HG02970 (cell line): ENCODE measurements around the gene APH1B.
"Not testable (repeated sequence)": the region's sequence is repeated elsewhere in the genome, so short reads cannot be mapped to it uniquely, and the experiment has no call there.

Source experiments
- ATAC-seq: cut with Tn5 transposase; IDR thresholded peaks from one replicate; pipeline ENCODE4 v1.9.1; 2021; ENCODE audit warnings: mild to moderate bottlenecking, moderate library complexity, moderate number of reproducible peaks; ENCODE audit not compliant: unreplicated experiment, low FRiP score

The APH1B gene

GRCh38 chr15:63327648-63328421 is 50.4 kb downstream of the APH1B start:
- no peak for ATAC-seq

- ATAC-seq = no peak
These were observed 52.4 kb downstream of the APH1B start for GRCh38 chr15:63329567-63330350.

- ATAC-seq = no peak
These were observed 53.5 kb downstream of the APH1B start for GRCh38 chr15:63330926-63331325.

GRCh38 chr15:63331456-63331855 is 54.1 kb downstream of the APH1B start:
- no peak for ATAC-seq

GRCh38 chr15:63332367-63333124 is 55.1 kb downstream of the APH1B start:
- no peak for ATAC-seq

- ATAC-seq = no peak
These were observed 57.4 kb downstream of the APH1B start for GRCh38 chr15:63334821-63335220.

GRCh38 chr15:63335543-63336240 is 58.3 kb downstream of the APH1B start:
- no peak for ATAC-seq

GRCh38 chr15:63337046-63337445 is 59.6 kb downstream of the APH1B start:
- ATAC-seq = no peak

GRCh38 chr15:63338170-63338569 is 60.8 kb downstream of the APH1B start:
- ATAC-seq = no peak

- no peak for ATAC-seq
These were observed 61.8 kb downstream of the APH1B start for GRCh38 chr15:63339006-63339766.

GRCh38 chr15:63339836-63340235 is 62.4 kb downstream of the APH1B start:
- ATAC-seq = no peak

- ATAC-seq = no peak
These were observed 62.9 kb downstream of the APH1B start for GRCh38 chr15:63340353-63340752.

- no peak for ATAC-seq
These were observed 63.5 kb downstream of the APH1B start for GRCh38 chr15:63340878-63341277.

- ATAC-seq = no peak
These were observed 64.5 kb downstream of the APH1B start for GRCh38 chr15:63341898-63342297.

GRCh38 chr15:63342996-63343562 is 65.7 kb downstream of the APH1B start:
- not testable (repeated sequence) for ATAC-seq

- no peak for ATAC-seq
These were observed 67.5 kb downstream of the APH1B start for GRCh38 chr15:63344731-63345390.

- no peak for ATAC-seq
These were observed 68.0 kb downstream of the APH1B start for GRCh38 chr15:63345391-63345752.

GRCh38 chr15:63347074-63347857 is 69.9 kb downstream of the APH1B start:
- no peak for ATAC-seq
